ENCODE results near the gene CDK13. TPM values are rescaled to one million over a fixed set of nuclear protein-coding genes. Genes with fewer than 3 reads are reported as not detected.

CDK13 gene
- total RNA-seq, result 91.2 and 98.8 TPM in 2 replicates

GRCh38 chr7:39949971-39950472 lies at the start of gene CDK13:
Gene CDK13 (plus strand): TSS chr7:39950256. CDS start chr7:39950642, 386 bp downstream.

GRCh38 chr7:40134428-40135316 lies 184.6 kb downstream of the CDK13 start, which contains the start of the genes MPLKIP and SUGCT:
Gene MPLKIP (minus strand): TSS chr7:40134622. CDS start chr7:40134567, 55 bp downstream.
Gene SUGCT (plus strand): TSS chr7:40135005.

Small RNAs within 50 kb of the gene (small RNA-seq; reads per million reads assigned to genes)
- not detected for gene AC006023.1
- gene AC006023.2, result not detected

Other genes starting within 250 kb of the CDK13 start
- 10.9 and 19.9 TPM in 2 replicates for gene MPLKIP, start 184.4 kb downstream of the CDK13 start, total RNA-seq
- gene SUGCT, start 184.7 kb downstream of the CDK13 start, total RNA-seq, result 10.0 and 14.1 TPM in 2 replicates